ENCODE data around the gene TPK1.
"Not testable (repeated sequence)": the region's sequence is repeated elsewhere in the genome, so short reads cannot be mapped to it uniquely, and the experiment has no call there.

DNA sequence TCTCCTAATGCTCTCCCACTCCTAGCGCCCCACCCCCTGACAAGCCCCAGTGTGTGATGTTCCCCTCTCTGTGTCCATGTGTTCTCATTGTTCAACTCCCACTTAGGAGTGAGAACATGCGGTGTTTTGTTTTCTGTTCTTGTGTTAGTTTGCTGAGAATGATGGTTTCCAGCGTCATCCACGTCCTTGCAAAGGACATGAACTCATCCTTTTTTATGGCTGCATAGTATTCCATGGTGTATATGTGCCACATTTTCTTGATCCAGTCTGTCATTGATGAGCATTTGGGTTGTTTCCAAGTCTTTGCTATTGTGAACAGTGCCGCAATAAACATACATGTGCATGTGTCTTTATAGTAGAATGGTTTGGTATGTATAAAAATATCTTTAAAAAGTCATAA lies 261.1 kb downstream of the TPK1 start:
- not testable (repeated sequence) for TF ChIP-seq POLR2A (IDR thresholded peaks at IDR 0.05; ENCODE audit: low read depth, low read length); POLR2AphosphoS5 (IDR thresholded peaks at IDR 0.05; ENCODE audit: low read depth, low read length); TAF1 (IDR thresholded peaks at IDR 0.05; ENCODE audit: borderline replicate concordance, low read depth, low read length)

Measured in GM12892 (cell line).